Measurements from ENCODE around the gene HSP90AB1.

The HSP90AB1 gene

GRCh38 chr6:44246663-44247337 lies at the start of gene HSP90AB1:
Gene HSP90AB1 (plus strand): TSS chr6:44247101. CDS start chr6:44248630, 1,529 bp downstream.
- peak; percentile 97 for DNase-seq (ENCODE audit: low read depth)

- DNase-seq (ENCODE audit: low read depth) = no peak
Observed at GRCh38 chr6:44198684-44199083, 48.2 kb upstream of the HSP90AB1 start.

GRCh38 chr6:44199883-44200282 lies 47.0 kb upstream of the HSP90AB1 start:
- no peak for DNase-seq (ENCODE audit: low read depth)

- DNase-seq (ENCODE audit: low read depth) = no peak
Observed at GRCh38 chr6:44201200-44201599, 45.7 kb upstream of the HSP90AB1 start.

GRCh38 chr6:44201638-44202303 lies 45.1 kb upstream of the HSP90AB1 start:
- DNase-seq (ENCODE audit: low read depth) = no peak

GRCh38 chr6:44202332-44202971 lies 44.4 kb upstream of the HSP90AB1 start:
- no peak for DNase-seq (ENCODE audit: low read depth)

- DNase-seq (ENCODE audit: low read depth) = no peak
Observed at GRCh38 chr6:44202972-44203750, 43.7 kb upstream of the HSP90AB1 start.

GRCh38 chr6:44203955-44204354 lies 42.9 kb upstream of the HSP90AB1 start:
- DNase-seq (ENCODE audit: low read depth) = no peak

GRCh38 chr6:44207966-44208365 lies 38.9 kb upstream of the HSP90AB1 start:
- no peak for DNase-seq (ENCODE audit: low read depth)

- no peak for DNase-seq (ENCODE audit: low read depth)
Observed at GRCh38 chr6:44211284-44211683, 35.6 kb upstream of the HSP90AB1 start.

- no peak for DNase-seq (ENCODE audit: low read depth)
Observed at GRCh38 chr6:44214307-44214706, 32.6 kb upstream of the HSP90AB1 start.

- DNase-seq (ENCODE audit: low read depth) = no peak
Observed at GRCh38 chr6:44216677-44217331, 30.1 kb upstream of the HSP90AB1 start, which contains the start of gene MYMX. Gene MYMX (plus strand): TSS chr6:44216926. CDS start chr6:44217472, 546 bp downstream.

- DNase-seq (ENCODE audit: low read depth) = no peak
Observed at GRCh38 chr6:44217332-44218143, 29.4 kb upstream of the HSP90AB1 start.

- DNase-seq (ENCODE audit: low read depth) = no peak
Observed at GRCh38 chr6:44219053-44219814, 27.7 kb upstream of the HSP90AB1 start.

GRCh38 chr6:44219815-44220784 lies 26.8 kb upstream of the HSP90AB1 start:
- DNase-seq (ENCODE audit: low read depth) = no peak

- DNase-seq (ENCODE audit: low read depth) = no peak
Observed at GRCh38 chr6:44220913-44221290, 26.0 kb upstream of the HSP90AB1 start.

- DNase-seq (ENCODE audit: low read depth) = no peak
Observed at GRCh38 chr6:44221291-44221960, 25.5 kb upstream of the HSP90AB1 start.

GRCh38 chr6:44221961-44222335 lies 25.0 kb upstream of the HSP90AB1 start:
- no peak for DNase-seq (ENCODE audit: low read depth)

Data from non-pigmented ciliary epithelial cell (primary cell).